HG02623 (cell line): ENCODE data around the gene HFE.
"Not testable (repeated sequence)": the region's sequence is repeated elsewhere in the genome, so short reads cannot be mapped to it uniquely, and the experiment has no call there.

Experiments used
- ATAC-seq: cut with Tn5 transposase; IDR thresholded peaks from one replicate; pipeline ENCODE4 v1.9.1; 2021; ENCODE audit warnings: moderate library complexity; ENCODE audit not compliant: unreplicated experiment

Gene HFE

GRCh38 chr6:26105842-26106241 lies 18.6 kb downstream of the HFE start:
- ATAC-seq, result no peak

- no peak for ATAC-seq
These were observed 20.7 kb downstream of the HFE start for GRCh38 chr6:26107935-26108334.

- no peak for ATAC-seq
These were observed 22.5 kb downstream of the HFE start for GRCh38 chr6:26109772-26110171.

- ATAC-seq, result no peak
These were observed 26.3 kb downstream of the HFE start for GRCh38 chr6:26113570-26113969.

- no peak for ATAC-seq
These were observed 28.0 kb downstream of the HFE start for GRCh38 chr6:26115226-26115625.

- ATAC-seq, result no peak
These were observed 29.0 kb downstream of the HFE start for GRCh38 chr6:26116267-26116666.

GRCh38 chr6:26118999-26119398 lies 31.8 kb downstream of the HFE start:
- no peak for ATAC-seq

- ATAC-seq, result not testable (repeated sequence)
These were observed 32.9 kb downstream of the HFE start for GRCh38 chr6:26120115-26120514.

- no peak for ATAC-seq
These were observed 33.5 kb downstream of the HFE start for GRCh38 chr6:26120807-26121140.

GRCh38 chr6:26121141-26122004 lies 34.1 kb downstream of the HFE start:
- no peak for ATAC-seq

- no peak for ATAC-seq
These were observed 34.8 kb downstream of the HFE start for GRCh38 chr6:26122005-26122388.

GRCh38 chr6:26122402-26122792 lies 35.2 kb downstream of the HFE start:
- no peak for ATAC-seq

GRCh38 chr6:26122793-26123674 lies 35.8 kb downstream of the HFE start:
- ATAC-seq, result peak; percentile 43

GRCh38 chr6:26123675-26123946 lies 36.4 kb downstream of the HFE start:
- ATAC-seq, result no peak

GRCh38 chr6:26123947-26124780 lies 36.9 kb downstream of the HFE start:
- ATAC-seq, result peak; percentile 65

- no peak for ATAC-seq
These were observed 37.8 kb downstream of the HFE start for GRCh38 chr6:26124781-26125685.

- no peak for ATAC-seq
These were observed 39.4 kb downstream of the HFE start for GRCh38 chr6:26126394-26127235.

- no peak for ATAC-seq
These were observed 41.0 kb downstream of the HFE start for GRCh38 chr6:26128013-26128771.

- ATAC-seq, result no peak
These were observed 42.4 kb downstream of the HFE start for GRCh38 chr6:26129656-26130055.
